Activated B cell treated with CpG ODN at 0.5 μM for 24 hours (primary cell): ENCODE measurements around the gene RIMBP2. TPM values are rescaled to one million over a fixed set of nuclear protein-coding genes. Genes with fewer than 3 reads are reported as not detected.

Source experiments
- ATAC-seq: fragments of 200-7000 bp; cut with Tn5 transposase; one replicate; pipeline ENCODE4 v1.10.0; 2021; ENCODE audit warnings: low read depth, mild to moderate bottlenecking, moderate library complexity
- CTCF ChIA-PET: fragments of 350-600 bp; sonication (Branson Sonifier 250); formaldehyde crosslinking; loops from one replicate; lab custom pipeline; 2021; ENCODE audit warnings: antibody characterized with exemption; lab: Charles Lee
- POLR2A ChIA-PET: fragments of 350-600 bp; sonication (Branson Sonifier 250); formaldehyde crosslinking; loops from one replicate; lab custom pipeline; 2021; ENCODE audit warnings: antibody characterized with exemption; lab: Charles Lee
- DNase-seq: peaks from one replicate; pipeline ENCODE4 v3.0.0; 2022
- H3K27ac Mint-ChIP-seq: one replicate; pipeline ENCODE4 v1.8.0; 2020; ENCODE audit warnings: mixed read lengths
- H3K27me3 Mint-ChIP-seq: one replicate; pipeline ENCODE4 v1.8.0; 2021; ENCODE audit warnings: mixed read lengths
- H3K36me3 Mint-ChIP-seq: one replicate; pipeline ENCODE4 v1.8.0; 2021; ENCODE audit warnings: low read depth, mixed read lengths
- H3K4me1 Mint-ChIP-seq: one replicate; pipeline ENCODE4 v1.8.0; 2021; ENCODE audit warnings: mixed read lengths
- H3K4me3 Mint-ChIP-seq: one replicate; pipeline ENCODE4 v1.8.0; 2020; ENCODE audit warnings: mild to moderate bottlenecking, mixed read lengths
- H3K9me3 Mint-ChIP-seq: one replicate; pipeline ENCODE4 v1.8.0; 2020; ENCODE audit warnings: mixed read lengths
- intact Hi-C: fragments of 100-400 bp; cut with micrococcal nuclease; formaldehyde crosslinking; loops from one replicate; pipeline ENCODE4 v1.15.1; 2024
- total RNA-seq: library from RNA; stranded (reverse); gene quantifications from 2 replicates; pipeline ENCODE4 v1.2.3, GENCODE V29; 2022
- TF ChIP-seq, protein P1 (sequence below): fragments of 200-600 bp; IDR thresholded peaks from one replicate; pipeline ENCODE4 v1.8.0; 2022; ENCODE audit warnings: antibody characterized with exemption, mild to moderate bottlenecking

Gene RIMBP2
- total RNA-seq, 1 donor from 2014 or later: not detected

- Mint-ChIP-seq H3K27me3 (no peaks in the 10 kb centered on the region), H3K27ac (no peak overlapping the region), H3K9me3 (no peaks in the 10 kb centered on the region), H3K4me3 (no peak overlapping the region), H3K4me1 (no peaks in the 10 kb centered on the region), H3K36me3 (no peaks in the 10 kb centered on the region)
- intact Hi-C loops: no loop called here
- ATAC-seq (no peak), DNase-seq (no peak)
- ChIA-PET CTCF (no interaction called here), POLR2A (no interaction called here)
- TF ChIP-seq, protein P1, sequence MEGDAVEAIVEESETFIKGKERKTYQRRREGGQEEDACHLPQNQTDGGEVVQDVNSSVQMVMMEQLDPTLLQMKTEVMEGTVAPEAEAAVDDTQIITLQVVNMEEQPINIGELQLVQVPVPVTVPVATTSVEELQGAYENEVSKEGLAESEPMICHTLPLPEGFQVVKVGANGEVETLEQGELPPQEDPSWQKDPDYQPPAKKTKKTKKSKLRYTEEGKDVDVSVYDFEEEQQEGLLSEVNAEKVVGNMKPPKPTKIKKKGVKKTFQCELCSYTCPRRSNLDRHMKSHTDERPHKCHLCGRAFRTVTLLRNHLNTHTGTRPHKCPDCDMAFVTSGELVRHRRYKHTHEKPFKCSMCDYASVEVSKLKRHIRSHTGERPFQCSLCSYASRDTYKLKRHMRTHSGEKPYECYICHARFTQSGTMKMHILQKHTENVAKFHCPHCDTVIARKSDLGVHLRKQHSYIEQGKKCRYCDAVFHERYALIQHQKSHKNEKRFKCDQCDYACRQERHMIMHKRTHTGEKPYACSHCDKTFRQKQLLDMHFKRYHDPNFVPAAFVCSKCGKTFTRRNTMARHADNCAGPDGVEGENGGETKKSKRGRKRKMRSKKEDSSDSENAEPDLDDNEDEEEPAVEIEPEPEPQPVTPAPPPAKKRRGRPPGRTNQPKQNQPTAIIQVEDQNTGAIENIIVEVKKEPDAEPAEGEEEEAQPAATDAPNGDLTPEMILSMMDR: no peak
These were observed 70.3 kb downstream of the RIMBP2 start for GRCh38 chr12:130645751-130646150.

DNA sequence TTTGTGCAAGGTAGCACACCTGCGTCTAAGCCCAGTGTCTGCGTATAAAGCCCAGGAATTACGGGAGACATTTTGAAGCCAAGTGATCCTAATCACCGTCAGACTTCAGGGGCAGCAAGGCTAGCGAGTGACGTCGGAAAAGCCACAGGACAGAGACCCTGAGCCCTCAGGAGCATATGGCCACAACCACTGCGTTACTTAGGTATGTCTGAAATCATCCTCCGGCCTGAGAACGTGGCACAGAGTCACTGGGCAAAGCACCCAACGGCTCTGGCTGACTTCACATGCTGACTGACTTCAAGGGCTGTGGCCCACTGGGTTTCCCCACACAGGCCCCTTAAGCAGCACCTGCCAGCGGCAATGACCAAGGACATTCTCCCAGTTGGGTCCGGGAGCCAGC, 71.5 kb downstream of the RIMBP2 start:
- POLR2A ChIA-PET: no interaction called here
- CTCF ChIA-PET: no interaction called here
- Mint-ChIP-seq H3K9me3 (no peaks in the 10 kb centered on the region), H3K27ac (no peak overlapping the region), H3K27me3 (no peaks in the 10 kb centered on the region), H3K4me1 (no peaks in the 10 kb centered on the region), H3K4me3 (no peak overlapping the region), H3K36me3 (no peaks in the 10 kb centered on the region)
- ATAC-seq (no peak), DNase-seq (no peak)
- intact Hi-C loops: no loop called here
- TF ChIP-seq, protein P1: no peak

GRCh38 chr12:130644146-130644545, 72.0 kb downstream of the RIMBP2 start:
- CTCF ChIA-PET: no interaction called here
- DNase-seq: no peak
- POLR2A ChIA-PET: no interaction called here
- TF ChIP-seq, protein P1: no peak
- no peaks in the 10 kb centered on the region for H3K27me3 Mint-ChIP-seq
- H3K4me1 Mint-ChIP-seq: no peaks in the 10 kb centered on the region
- intact Hi-C loops: no loop called here
- ATAC-seq: no peak
- no peak overlapping the region for H3K27ac Mint-ChIP-seq
- no peak overlapping the region for H3K4me3 Mint-ChIP-seq
- no peaks in the 10 kb centered on the region for H3K9me3 Mint-ChIP-seq
- H3K36me3 Mint-ChIP-seq: no peaks in the 10 kb centered on the region

DNA sequence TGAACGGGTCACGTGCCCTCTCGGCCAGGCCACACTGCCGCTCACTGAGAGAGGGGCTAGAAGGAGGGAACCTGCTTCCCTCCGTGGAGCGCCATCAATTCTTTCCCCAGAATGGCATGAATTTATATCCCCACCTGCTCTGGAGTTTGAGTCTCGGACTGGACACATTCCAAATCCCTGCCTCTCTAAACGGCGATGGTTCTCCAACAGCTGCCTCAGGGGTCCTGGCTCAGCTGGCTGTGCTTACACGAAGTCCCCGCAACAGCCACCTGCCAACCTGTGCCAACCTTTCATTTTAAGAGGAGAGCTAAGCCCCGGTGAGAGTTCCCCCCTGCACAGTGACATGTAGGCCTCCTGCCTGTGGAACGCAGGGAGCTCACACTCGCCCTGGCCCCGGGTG, 73.2 kb downstream of the RIMBP2 start:
- Mint-ChIP-seq H3K36me3 (no peaks in the 10 kb centered on the region), H3K9me3 (no peaks in the 10 kb centered on the region), H3K27ac (no peak overlapping the region), H3K27me3 (no peaks in the 10 kb centered on the region), H3K4me3 (no peak overlapping the region), H3K4me1 (no peaks in the 10 kb centered on the region)
- DNase-seq (no peak), ATAC-seq (no peak)
- POLR2A ChIA-PET: no interaction called here
- intact Hi-C loops: no loop called here
- CTCF ChIA-PET: no interaction called here
- TF ChIP-seq, protein P1: no peak

- POLR2A ChIA-PET: no interaction called here
- TF ChIP-seq, protein P1: no peak
- CTCF ChIA-PET: no interaction called here
- H3K4me1 Mint-ChIP-seq: no peaks in the 10 kb centered on the region
- no peak overlapping the region for H3K27ac Mint-ChIP-seq
- no peaks in the 10 kb centered on the region for H3K9me3 Mint-ChIP-seq
- DNase-seq: no peak
- H3K36me3 Mint-ChIP-seq: no peaks in the 10 kb centered on the region
- ATAC-seq: no peak
- intact Hi-C loops: no loop called here
- no peaks in the 10 kb centered on the region for H3K27me3 Mint-ChIP-seq
- H3K4me3 Mint-ChIP-seq: no peak overlapping the region
These were observed 74.4 kb downstream of the RIMBP2 start for GRCh38 chr12:130641533-130642184.
